ENCODE measurements around the gene CENPK.

CENPK gene

DNA sequence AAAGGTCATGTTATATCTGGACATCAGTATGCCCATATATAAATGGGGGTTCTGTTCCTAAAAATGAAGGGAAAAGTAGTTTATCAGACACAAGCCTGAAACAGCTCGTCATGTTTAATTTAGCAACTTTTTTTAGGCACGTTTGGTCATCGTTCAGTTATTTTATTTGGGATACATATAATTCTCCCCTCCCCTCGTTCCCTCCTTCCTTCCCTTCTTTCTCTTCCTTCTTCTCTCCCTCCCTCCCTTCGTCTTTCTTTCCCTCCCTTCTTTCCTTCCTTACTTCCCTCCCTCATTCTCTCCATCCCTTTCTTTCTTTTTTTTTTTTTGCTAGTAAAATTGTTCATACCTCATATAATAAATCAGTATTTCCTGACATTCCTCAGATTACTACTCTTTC, 3.5 kb upstream of the CENPK start:
- DNase-seq (ENCODE audit: low spot score) = no peak
- TF ChIP-seq, protein P1, sequence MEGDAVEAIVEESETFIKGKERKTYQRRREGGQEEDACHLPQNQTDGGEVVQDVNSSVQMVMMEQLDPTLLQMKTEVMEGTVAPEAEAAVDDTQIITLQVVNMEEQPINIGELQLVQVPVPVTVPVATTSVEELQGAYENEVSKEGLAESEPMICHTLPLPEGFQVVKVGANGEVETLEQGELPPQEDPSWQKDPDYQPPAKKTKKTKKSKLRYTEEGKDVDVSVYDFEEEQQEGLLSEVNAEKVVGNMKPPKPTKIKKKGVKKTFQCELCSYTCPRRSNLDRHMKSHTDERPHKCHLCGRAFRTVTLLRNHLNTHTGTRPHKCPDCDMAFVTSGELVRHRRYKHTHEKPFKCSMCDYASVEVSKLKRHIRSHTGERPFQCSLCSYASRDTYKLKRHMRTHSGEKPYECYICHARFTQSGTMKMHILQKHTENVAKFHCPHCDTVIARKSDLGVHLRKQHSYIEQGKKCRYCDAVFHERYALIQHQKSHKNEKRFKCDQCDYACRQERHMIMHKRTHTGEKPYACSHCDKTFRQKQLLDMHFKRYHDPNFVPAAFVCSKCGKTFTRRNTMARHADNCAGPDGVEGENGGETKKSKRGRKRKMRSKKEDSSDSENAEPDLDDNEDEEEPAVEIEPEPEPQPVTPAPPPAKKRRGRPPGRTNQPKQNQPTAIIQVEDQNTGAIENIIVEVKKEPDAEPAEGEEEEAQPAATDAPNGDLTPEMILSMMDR (IDR thresholded peaks at IDR 0.05; ENCODE audit: extremely low read depth, missing control alignments) = no peak

DNA sequence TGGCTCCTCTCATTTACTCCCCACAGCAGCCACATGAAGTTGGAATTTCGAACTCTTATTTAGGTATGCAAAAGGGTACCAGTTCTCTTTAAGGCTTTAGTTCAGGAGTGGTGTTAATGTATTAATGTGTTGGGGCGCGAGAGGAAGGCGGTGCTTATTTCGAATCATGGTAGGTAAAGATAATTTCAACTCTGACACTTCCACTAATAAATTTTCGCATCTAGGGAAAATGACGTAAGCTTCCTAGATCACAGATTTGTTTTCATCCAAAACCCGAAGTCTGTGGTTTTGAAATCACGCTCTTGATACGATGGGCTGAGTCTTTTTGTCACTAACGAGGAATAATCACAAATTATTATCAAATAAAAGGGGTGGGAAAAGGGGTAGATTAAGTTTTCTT, 809 bp upstream of the CENPK start:
- TF ChIP-seq, protein P1 (IDR thresholded peaks at IDR 0.05; ENCODE audit: extremely low read depth, missing control alignments) = no peak

DNA sequence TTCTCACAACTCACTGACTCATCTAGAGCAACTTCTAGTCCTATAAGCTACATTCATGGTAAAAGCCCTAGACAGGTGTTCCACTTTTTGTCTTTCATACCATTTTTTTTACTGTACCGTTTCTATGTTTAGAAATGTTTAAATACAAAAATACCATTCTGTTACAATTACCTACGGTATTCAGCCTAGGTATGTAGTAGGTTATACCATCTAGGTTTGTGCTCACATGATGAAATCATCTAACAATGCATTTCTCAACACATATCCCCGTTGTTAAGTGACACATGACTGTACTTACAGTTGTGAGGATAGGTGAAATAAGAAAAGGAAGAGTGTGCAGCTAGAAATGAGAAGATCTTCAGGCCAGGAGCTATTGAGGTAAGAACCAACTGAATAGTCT, 6.2 kb downstream of the CENPK start:
- DNase-seq (ENCODE audit: low spot score) = no peak
- TF ChIP-seq, protein P1 (IDR thresholded peaks at IDR 0.05; ENCODE audit: extremely low read depth, missing control alignments) = no peak

More for the DNA sequence above, 809 bp upstream of the CENPK start:
- DNase-seq (ENCODE audit: low spot score) = no peak

DNA sequence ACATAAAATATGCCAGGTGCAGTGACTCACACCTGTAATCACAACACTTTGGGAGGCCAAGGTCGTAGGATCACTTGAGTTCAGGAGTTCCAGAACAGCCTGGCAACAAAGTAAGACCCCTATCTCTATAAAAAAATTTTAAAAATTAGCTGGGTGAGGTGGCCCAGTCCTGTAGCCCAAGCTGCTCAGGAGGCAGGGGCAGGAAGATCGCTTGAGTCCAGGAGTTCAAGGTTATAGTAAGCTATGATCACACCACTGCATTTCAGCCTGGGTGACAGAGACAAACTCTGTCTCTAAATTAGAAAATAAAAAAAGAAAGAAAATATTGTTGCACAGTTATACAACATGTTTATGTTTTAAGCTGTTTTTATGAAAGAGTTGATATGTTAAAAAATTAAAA, 6.8 kb downstream of the CENPK start:
- no peak for DNase-seq (ENCODE audit: low spot score)
- TF ChIP-seq, protein P1 (IDR thresholded peaks at IDR 0.05; ENCODE audit: extremely low read depth, missing control alignments) = no peak

DNA sequence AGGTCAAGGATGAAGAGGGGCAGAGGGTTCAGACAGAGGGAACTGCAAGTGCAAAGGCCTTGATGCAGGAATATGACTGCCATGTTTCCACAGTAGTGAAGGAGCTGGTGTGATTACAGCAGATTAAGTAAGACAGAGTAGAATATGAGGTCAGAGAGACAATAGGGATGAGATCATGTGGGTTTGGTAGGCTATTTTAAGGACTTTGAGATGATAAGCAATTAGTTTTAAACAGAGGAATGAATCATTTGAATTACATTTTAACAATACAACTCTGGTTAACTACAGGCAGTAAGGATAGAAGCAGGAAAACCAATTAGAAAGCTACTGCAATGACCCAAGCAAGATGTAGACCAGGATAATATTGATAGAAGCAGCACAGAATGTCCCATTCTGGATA, 7.7 kb downstream of the CENPK start:
- no peak for DNase-seq (ENCODE audit: low spot score)
- TF ChIP-seq, protein P1 (IDR thresholded peaks at IDR 0.05; ENCODE audit: extremely low read depth, missing control alignments) = no peak

DNA sequence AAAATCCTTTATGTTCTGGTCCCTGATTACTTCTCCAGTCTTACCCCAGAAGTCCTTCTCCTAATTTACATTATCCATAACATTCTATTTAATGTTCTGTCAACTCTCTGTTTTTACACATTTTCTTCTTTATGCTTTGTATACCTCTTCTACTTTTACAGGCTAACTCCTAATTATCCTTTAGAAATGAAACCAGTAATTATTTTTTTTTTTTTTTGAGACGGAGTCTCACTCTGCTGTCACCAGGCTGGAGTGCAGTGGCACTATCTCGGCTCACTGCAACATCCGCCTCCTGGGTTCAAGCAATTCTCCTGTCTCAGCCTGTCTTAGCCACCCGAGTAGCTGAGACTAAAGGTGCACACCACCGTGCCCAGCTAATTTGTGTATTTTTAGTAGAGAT, 9.0 kb downstream of the CENPK start:
- TF ChIP-seq, protein P1 (IDR thresholded peaks at IDR 0.05; ENCODE audit: extremely low read depth, missing control alignments) = no peak
- DNase-seq (ENCODE audit: low spot score) = no peak

DNA sequence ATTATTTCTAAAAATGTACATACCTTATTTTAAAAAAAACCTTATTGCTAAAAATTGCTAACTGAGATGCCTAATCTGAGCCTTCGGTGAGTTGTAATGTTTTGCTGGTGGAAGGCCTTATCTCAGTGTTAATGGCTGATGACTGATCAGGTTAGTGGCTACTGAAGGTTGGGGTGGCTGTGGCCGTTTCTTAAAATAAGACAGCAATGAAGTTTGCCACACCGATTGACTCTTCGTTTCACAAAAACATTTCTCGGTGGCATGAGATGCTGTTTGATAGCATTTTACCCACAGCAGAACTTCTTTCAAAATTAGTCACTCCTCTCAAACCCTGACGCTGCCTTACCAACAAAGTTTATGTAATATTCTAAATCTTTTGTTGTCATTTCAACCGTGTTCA, 14.7 kb downstream of the CENPK start:
- TF ChIP-seq, protein P1 (IDR thresholded peaks at IDR 0.05; ENCODE audit: extremely low read depth, missing control alignments) = no peak
- DNase-seq (ENCODE audit: low spot score) = no peak
